A673 (cell line): Measurements from ENCODE around the gene PARVB.

Experiments used
- CTCF ChIP-seq: fragments of 300-800, 200-600 bp; sonication (generic); conservative IDR thresholded peaks from 2 replicates; pipeline ENCODE4 v1.5.1; 2017; ENCODE audit warnings: low read depth, mild to moderate bottlenecking, antibody characterized with exemption, low read length, moderate library complexity, mixed read lengths
- EZH2 ChIP-seq: fragments of 200-600 bp; sonication (generic); IDR thresholded peaks from 2 replicates; pipeline ENCODE4 v1.6.1; 2017; ENCODE audit warnings: borderline replicate concordance, low read depth, mild to moderate bottlenecking, mixed read lengths, antibody characterized with exemption, low read length; ENCODE audit not compliant: poor library complexity, severe bottlenecking

GRCh38 chr22:44030702-44031082 is 6.6 kb downstream of the PARVB start:
- TF ChIP-seq CTCF (no peak), EZH2 (no peak)
